ENCODE data around the gene POU4F2.

DNA sequence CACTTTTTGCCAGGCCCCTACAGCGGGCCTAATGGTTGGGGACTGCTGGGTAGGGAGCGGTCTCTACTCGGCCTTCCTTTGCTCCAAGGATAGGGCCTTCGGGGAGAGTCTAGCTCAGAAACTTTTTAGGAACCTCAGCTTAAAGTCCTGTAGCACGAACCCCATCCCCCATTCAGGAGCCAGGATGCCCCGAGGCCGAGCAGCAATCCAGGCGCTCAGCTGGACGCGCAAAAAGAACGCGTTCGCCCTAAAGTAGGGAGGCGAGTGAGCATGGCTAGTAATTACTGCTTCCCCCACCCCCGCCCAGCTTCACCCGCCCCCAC is 9.7 kb downstream of the POU4F2 start:
- TF ChIP-seq GATA2 (IDR thresholded peaks at IDR 0.05; ENCODE audit: low read depth, low read length) (no peak), GATA3 (IDR thresholded peaks at IDR 0.05; ENCODE audit: low read depth, low read length) (no peak)
